ENCODE results near the gene BAIAP3.

BAIAP3 gene, protein sequence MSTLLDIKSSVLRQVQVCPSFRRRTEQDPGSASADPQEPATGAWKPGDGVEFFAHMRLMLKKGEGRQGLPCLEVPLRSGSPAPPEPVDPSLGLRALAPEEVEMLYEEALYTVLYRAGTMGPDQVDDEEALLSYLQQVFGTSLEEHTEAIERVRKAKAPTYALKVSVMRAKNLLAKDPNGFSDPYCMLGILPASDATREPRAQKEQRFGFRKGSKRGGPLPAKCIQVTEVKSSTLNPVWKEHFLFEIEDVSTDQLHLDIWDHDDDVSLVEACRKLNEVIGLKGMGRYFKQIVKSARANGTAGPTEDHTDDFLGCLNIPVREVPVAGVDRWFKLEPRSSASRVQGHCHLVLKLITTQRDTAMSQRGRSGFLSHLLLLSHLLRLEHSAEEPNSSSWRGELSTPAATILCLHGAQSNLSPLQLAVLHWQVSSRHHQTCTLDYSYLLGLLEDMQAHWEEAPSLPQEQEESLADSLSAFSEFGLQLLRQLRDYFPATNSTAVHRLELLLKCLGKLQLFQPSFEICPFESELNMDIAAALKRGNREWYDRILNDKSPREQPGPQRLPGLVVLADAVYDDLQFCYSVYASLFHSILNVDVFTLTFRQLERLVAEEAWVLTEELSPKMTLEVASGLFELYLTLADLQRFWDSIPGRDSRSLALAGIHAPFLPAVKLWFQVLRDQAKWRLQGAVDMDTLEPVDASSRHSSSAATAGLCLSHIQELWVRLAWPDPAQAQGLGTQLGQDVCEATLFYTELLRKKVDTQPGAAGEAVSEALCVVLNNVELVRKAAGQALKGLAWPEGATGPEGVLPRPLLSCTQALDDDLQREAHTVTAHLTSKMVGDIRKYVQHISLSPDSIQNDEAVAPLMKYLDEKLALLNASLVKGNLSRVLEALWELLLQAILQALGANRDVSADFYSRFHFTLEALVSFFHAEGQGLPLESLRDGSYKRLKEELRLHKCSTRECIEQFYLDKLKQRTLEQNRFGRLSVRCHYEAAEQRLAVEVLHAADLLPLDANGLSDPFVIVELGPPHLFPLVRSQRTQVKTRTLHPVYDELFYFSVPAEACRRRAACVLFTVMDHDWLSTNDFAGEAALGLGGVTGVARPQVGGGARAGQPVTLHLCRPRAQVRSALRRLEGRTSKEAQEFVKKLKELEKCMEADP

DNA sequence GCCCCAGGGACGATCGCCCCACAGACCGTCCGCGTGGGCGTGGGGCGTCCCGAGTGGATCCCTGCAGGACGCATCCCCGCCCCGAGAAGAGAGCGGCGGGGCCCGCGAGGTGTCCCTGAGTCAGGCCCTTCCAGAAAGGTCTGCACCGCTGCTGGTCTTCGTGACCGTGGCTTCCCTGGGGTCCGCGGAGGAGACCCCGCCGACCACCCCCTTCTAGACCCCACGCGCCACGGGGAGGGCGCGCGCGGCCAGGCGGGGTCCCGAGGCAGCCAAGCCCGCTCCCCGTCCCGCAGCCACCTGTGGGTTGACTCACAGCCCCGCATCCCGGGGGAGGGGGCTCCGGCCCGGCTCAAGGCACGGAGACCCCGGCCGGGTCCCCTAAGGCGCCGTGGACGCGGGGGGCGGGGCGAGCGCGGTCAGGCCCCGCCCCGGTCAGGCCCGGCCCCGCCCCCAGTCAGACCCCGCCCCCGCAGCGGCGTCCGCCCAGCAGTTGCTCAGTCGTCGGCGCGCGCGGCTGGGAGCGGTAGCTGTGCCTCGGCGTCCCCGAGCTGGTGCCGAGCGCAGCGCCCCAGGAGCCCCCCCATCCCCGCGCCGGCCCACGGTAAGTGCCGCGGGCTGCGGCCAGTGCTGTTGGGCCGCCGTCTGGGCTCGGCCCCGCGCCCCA, at the start of gene BAIAP3:
Gene BAIAP3 (plus strand): TSS at position 497 of the 664 bp plus-strand sequence. CDS start 4,905 bp downstream, outside the sequence.
- DNase-seq = no peak
- H3K4me2 ChIP-seq (ENCODE audit: insufficient read depth, low read length) = no peak within 1 kb of the TSS
- peaks cover 4% of the 10 kb centered on the region; the same call in 1 of the 2 replicates for H3K4me1 ChIP-seq (ENCODE audit: insufficient read depth, low read length)
- H3K27me3 ChIP-seq (ENCODE audit: insufficient read depth, low read length, poor library complexity) = peaks cover 5% of the 10 kb centered on the region
- no peaks in the 10 kb centered on the region for H3K9me3 ChIP-seq (ENCODE audit: insufficient read depth, low read length, severe bottlenecking)
- H4K20me1 ChIP-seq (ENCODE audit: insufficient read depth, low read length) = 0 out of 2 replicates have a peak, but pooled peaks cover 11% of the 10 kb centered on the region
- no peaks in the 10 kb centered on the region for H3K36me3 ChIP-seq (ENCODE audit: insufficient read depth, low read length)
- H3K9ac ChIP-seq (ENCODE audit: low read depth, low read length) = no peak within 1 kb of the TSS
- H3K79me2 ChIP-seq (ENCODE audit: insufficient read depth, low read length) = no peaks in the 10 kb centered on the region
- H2AFZ ChIP-seq (ENCODE audit: low read depth, low read length) = no peak within 1 kb of the TSS
- TF ChIP-seq EZH2 (IDR thresholded peaks at IDR 0.05; ENCODE audit: borderline replicate concordance, low read depth, low read length, severe bottlenecking) = no peak
- TF ChIP-seq, protein P1, sequence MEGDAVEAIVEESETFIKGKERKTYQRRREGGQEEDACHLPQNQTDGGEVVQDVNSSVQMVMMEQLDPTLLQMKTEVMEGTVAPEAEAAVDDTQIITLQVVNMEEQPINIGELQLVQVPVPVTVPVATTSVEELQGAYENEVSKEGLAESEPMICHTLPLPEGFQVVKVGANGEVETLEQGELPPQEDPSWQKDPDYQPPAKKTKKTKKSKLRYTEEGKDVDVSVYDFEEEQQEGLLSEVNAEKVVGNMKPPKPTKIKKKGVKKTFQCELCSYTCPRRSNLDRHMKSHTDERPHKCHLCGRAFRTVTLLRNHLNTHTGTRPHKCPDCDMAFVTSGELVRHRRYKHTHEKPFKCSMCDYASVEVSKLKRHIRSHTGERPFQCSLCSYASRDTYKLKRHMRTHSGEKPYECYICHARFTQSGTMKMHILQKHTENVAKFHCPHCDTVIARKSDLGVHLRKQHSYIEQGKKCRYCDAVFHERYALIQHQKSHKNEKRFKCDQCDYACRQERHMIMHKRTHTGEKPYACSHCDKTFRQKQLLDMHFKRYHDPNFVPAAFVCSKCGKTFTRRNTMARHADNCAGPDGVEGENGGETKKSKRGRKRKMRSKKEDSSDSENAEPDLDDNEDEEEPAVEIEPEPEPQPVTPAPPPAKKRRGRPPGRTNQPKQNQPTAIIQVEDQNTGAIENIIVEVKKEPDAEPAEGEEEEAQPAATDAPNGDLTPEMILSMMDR (IDR thresholded peaks at IDR 0.05; ENCODE audit: borderline replicate concordance, extremely low read depth, low read length, poor library complexity, severe bottlenecking) = no peak
- H3K27ac ChIP-seq (ENCODE audit: low read length) = no peak within 1 kb of the TSS
- H3K4me3 ChIP-seq (ENCODE audit: low read depth in 1 of 2, low read length in 2 of 2) = no peak within 1 kb of the TSS
- ATAC-seq (ENCODE audit: insufficient read depth, low read depth) = no peak

DNA sequence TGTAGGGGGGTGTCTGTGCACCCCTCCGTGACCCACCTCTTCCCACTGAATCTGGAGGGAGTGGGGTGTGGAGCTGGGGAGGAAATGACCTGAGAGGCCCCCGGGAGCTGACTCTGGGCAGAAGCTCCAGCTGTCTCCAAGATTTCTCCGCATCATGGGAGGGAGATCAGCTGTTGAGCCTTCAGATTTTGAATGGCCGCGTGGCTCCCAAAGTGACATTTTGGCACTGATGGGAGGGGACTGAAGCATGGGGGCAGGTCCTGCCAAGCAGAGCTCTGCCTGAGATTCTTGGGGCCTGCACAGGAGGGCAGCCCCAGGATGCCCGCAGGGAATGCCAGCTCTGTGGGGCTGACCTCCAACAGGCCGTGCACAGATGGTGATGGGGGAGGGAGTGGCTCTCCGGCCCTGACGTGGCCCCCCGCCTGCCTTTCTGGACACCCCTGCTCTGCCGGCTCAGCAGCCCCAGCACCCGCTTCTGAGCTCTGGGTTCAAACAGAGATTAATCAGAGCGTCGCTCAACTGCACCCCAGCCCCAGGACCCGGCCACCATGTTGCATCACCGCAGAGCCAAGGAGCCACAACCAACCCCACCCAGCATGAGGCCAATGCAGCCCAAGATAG, 49.3 kb upstream of the BAIAP3 start:
- Histone ChIP-seq H3K4me2 (ENCODE audit: insufficient read depth, low read length) (no peak overlapping the region), H3K4me3 (ENCODE audit: low read depth in 1 of 2, low read length in 2 of 2) (no peak overlapping the region), H3K36me3 (ENCODE audit: insufficient read depth, low read length) (no peaks in the 10 kb centered on the region), H3K9ac (ENCODE audit: low read depth, low read length) (no peak overlapping the region), H4K20me1 (ENCODE audit: insufficient read depth, low read length) (no peaks in the 10 kb centered on the region), H3K79me2 (ENCODE audit: insufficient read depth, low read length) (no peaks in the 10 kb centered on the region), H3K4me1 (ENCODE audit: insufficient read depth, low read length) (no peaks in the 10 kb centered on the region), H2AFZ (ENCODE audit: low read depth, low read length) (no peak overlapping the region), H3K27ac (ENCODE audit: low read length) (no peak overlapping the region), H3K27me3 (ENCODE audit: insufficient read depth, low read length, poor library complexity) (no peaks in the 10 kb centered on the region), H3K9me3 (ENCODE audit: insufficient read depth, low read length, severe bottlenecking) (no peaks in the 10 kb centered on the region)
- no peak for DNase-seq
- TF ChIP-seq, protein P1 (IDR thresholded peaks at IDR 0.05; ENCODE audit: borderline replicate concordance, extremely low read depth, low read length, poor library complexity, severe bottlenecking) = no peak
- ATAC-seq (ENCODE audit: insufficient read depth, low read depth) = no peak

DNA sequence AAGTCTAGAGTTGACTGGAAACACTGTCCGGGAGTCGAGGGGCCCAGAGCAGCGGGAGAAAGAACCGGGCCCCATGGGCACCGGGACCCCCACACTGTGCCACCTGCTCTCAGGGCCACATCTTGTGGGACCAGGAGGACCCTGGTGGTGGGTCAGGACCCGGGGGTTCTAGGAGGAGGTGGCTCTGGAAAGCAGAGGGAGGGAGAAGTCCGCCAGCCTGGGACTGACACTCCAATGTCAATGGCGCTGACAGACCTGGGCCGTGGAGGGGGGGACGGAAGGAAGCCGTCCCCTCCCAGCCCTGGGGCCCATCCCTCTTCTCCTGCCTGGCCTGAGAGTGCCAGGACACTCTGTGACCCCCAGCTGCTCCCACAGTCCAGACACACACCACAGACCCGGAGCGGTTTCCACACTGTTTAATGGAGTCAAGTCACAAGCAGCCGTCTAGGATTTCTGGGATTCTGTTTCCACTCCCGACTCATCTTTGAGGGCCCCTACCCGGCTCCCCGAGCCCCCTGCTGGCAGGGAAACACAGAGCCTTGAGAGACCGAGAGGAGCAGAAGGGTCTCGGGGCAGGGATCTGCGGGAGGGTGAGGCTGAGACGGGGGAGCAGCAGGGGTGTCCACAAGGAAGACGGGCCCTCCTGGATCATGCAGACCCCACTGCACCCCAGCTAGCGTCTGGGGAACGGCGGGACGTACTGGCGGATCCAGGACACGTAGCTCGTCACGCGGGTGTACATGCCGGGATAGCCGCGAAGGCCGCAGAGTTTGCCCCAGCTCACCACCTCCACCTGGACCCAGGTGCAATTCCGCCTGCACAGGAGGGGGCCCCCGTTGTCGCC, 47.6 kb upstream of the BAIAP3 start:
- TF ChIP-seq EZH2 (IDR thresholded peaks at IDR 0.05; ENCODE audit: borderline replicate concordance, low read depth, low read length, severe bottlenecking) = no peak
- TF ChIP-seq, protein P1 (IDR thresholded peaks at IDR 0.05; ENCODE audit: borderline replicate concordance, extremely low read depth, low read length, poor library complexity, severe bottlenecking) = no peak
- ATAC-seq (ENCODE audit: insufficient read depth, low read depth) = no peak
- no peaks in the 10 kb centered on the region for H3K4me1 ChIP-seq (ENCODE audit: insufficient read depth, low read length)

More for the DNA sequence above, 47.6 kb upstream of the BAIAP3 start:
- Histone ChIP-seq H3K9ac (ENCODE audit: low read depth, low read length) (no peak overlapping the region), H3K27me3 (ENCODE audit: insufficient read depth, low read length, poor library complexity) (no peaks in the 10 kb centered on the region), H2AFZ (ENCODE audit: low read depth, low read length) (no peak overlapping the region), H3K4me3 (ENCODE audit: low read depth in 1 of 2, low read length in 2 of 2) (no peak overlapping the region), H3K27ac (ENCODE audit: low read length) (no peak overlapping the region), H4K20me1 (ENCODE audit: insufficient read depth, low read length) (no peaks in the 10 kb centered on the region), H3K4me2 (ENCODE audit: insufficient read depth, low read length) (no peak overlapping the region), H3K9me3 (ENCODE audit: insufficient read depth, low read length, severe bottlenecking) (no peaks in the 10 kb centered on the region), H3K79me2 (ENCODE audit: insufficient read depth, low read length) (no peaks in the 10 kb centered on the region), H3K36me3 (ENCODE audit: insufficient read depth, low read length) (no peaks in the 10 kb centered on the region)
- DNase-seq = no peak
